ENCODE results near the gene OBI1.

The OBI1 gene

GRCh38 chr13:78587395-78587794 lies 71.6 kb downstream of the OBI1 start:
- H3K4me2 ChIP-seq (ENCODE audit: low read depth, low read length), result no peak overlapping the region
- TF ChIP-seq CTCF (IDR thresholded peaks at IDR 0.05; ENCODE audit: low read length) (no peak), EZH2 (optimal IDR thresholded peaks at IDR 0.05; ENCODE audit: low read depth, low read length) (no peak), EZH2phosphoT487 (IDR thresholded peaks at IDR 0.05; ENCODE audit: low read length) (no peak)
- H2AFZ ChIP-seq (ENCODE audit: low read length), result no peak overlapping the region
- no peak overlapping the region for H3K4me3 ChIP-seq (ENCODE audit: low read length)
- H4K20me1 ChIP-seq (ENCODE audit: insufficient read depth, low read length), result no peaks in the 10 kb centered on the region
- DNase-seq, result no peak
- H3K79me2 ChIP-seq (ENCODE audit: low read length), result no peaks in the 10 kb centered on the region
- no peaks in the 10 kb centered on the region for H3K4me1 ChIP-seq (ENCODE audit: low read length)
- no peaks in the 10 kb centered on the region for H3K36me3 ChIP-seq (replicated peaks; ENCODE audit: insufficient read depth, low read length)
- H3K9me2 ChIP-seq (replicated peaks; ENCODE audit: insufficient read depth, low read length), result no peaks in the 10 kb centered on the region
- no peak overlapping the region for H3K27ac ChIP-seq (ENCODE audit: low read length)
- no peaks in the 10 kb centered on the region for H3F3A ChIP-seq (ENCODE audit: insufficient read depth, low read length)
- no peak overlapping the region for H3K9ac ChIP-seq (ENCODE audit: low read length)
- no peaks in the 10 kb centered on the region for H3K27me3 ChIP-seq (replicated peaks; ENCODE audit: insufficient read depth, low read length)
- H3K9me3 ChIP-seq (replicated peaks; ENCODE audit: insufficient read depth, low read length), result no peaks in the 10 kb centered on the region

- H3K79me2 ChIP-seq (ENCODE audit: low read length), result no peaks in the 10 kb centered on the region
- no peak overlapping the region for H3K27ac ChIP-seq (ENCODE audit: low read length)
- no peaks in the 10 kb centered on the region for H4K20me1 ChIP-seq (ENCODE audit: insufficient read depth, low read length)
- H3K4me3 ChIP-seq (ENCODE audit: low read length), result no peak overlapping the region
- H2AFZ ChIP-seq (ENCODE audit: low read length), result no peak overlapping the region
- no peak for TF ChIP-seq EZH2phosphoT487 (IDR thresholded peaks at IDR 0.05; ENCODE audit: low read length)
- TF ChIP-seq EZH2 (optimal IDR thresholded peaks at IDR 0.05; ENCODE audit: low read depth, low read length), result no peak
- TF ChIP-seq CTCF (IDR thresholded peaks at IDR 0.05; ENCODE audit: low read length), result no peak
- H3K27me3 ChIP-seq (replicated peaks; ENCODE audit: insufficient read depth, low read length), result no peaks in the 10 kb centered on the region
- H3K4me2 ChIP-seq (ENCODE audit: low read depth, low read length), result no peak overlapping the region
- no peaks in the 10 kb centered on the region for H3K36me3 ChIP-seq (replicated peaks; ENCODE audit: insufficient read depth, low read length)
- H3K9me2 ChIP-seq (replicated peaks; ENCODE audit: insufficient read depth, low read length), result no peaks in the 10 kb centered on the region
- H3K4me1 ChIP-seq (ENCODE audit: low read length), result no peaks in the 10 kb centered on the region
- DNase-seq, result no peak
- no peaks in the 10 kb centered on the region for H3F3A ChIP-seq (ENCODE audit: insufficient read depth, low read length)
- no peaks in the 10 kb centered on the region for H3K9me3 ChIP-seq (replicated peaks; ENCODE audit: insufficient read depth, low read length)
- H3K9ac ChIP-seq (ENCODE audit: low read length), result no peak overlapping the region
Observed at GRCh38 chr13:78586706-78587105, 72.2 kb downstream of the OBI1 start.

GRCh38 chr13:78576261-78576660 lies 82.7 kb downstream of the OBI1 start:
- H3K9ac ChIP-seq (ENCODE audit: low read length), result no peak overlapping the region
- H3K27me3 ChIP-seq (replicated peaks; ENCODE audit: insufficient read depth, low read length), result no peaks in the 10 kb centered on the region
- no peak overlapping the region for H2AFZ ChIP-seq (ENCODE audit: low read length)
- H3K4me1 ChIP-seq (ENCODE audit: low read length), result no peaks in the 10 kb centered on the region
- no peak overlapping the region for H3K4me3 ChIP-seq (ENCODE audit: low read length)
- no peaks in the 10 kb centered on the region for H3K9me2 ChIP-seq (replicated peaks; ENCODE audit: insufficient read depth, low read length)
- H3K9me3 ChIP-seq (replicated peaks; ENCODE audit: insufficient read depth, low read length), result no peaks in the 10 kb centered on the region
- no peaks in the 10 kb centered on the region for H3F3A ChIP-seq (ENCODE audit: insufficient read depth, low read length)
- TF ChIP-seq EZH2 (optimal IDR thresholded peaks at IDR 0.05; ENCODE audit: low read depth, low read length) (no peak), CTCF (IDR thresholded peaks at IDR 0.05; ENCODE audit: low read length) (no peak), EZH2phosphoT487 (IDR thresholded peaks at IDR 0.05; ENCODE audit: low read length) (no peak)
- H3K36me3 ChIP-seq (replicated peaks; ENCODE audit: insufficient read depth, low read length), result no peaks in the 10 kb centered on the region
- no peaks in the 10 kb centered on the region for H3K79me2 ChIP-seq (ENCODE audit: low read length)
- no peak for DNase-seq
- no peaks in the 10 kb centered on the region for H4K20me1 ChIP-seq (ENCODE audit: insufficient read depth, low read length)
- H3K27ac ChIP-seq (ENCODE audit: low read length), result no peak overlapping the region
- H3K4me2 ChIP-seq (ENCODE audit: low read depth, low read length), result no peak overlapping the region

Data from MM.1S (cell line).